Stomach (tissue), 9 donors: ENCODE results near the gene KDM5A. TPM values are rescaled to one million over a fixed set of nuclear protein-coding genes. Genes with fewer than 3 reads are reported as not detected.

Experiments
- DNase-seq, 2 donors: peaks; one replicate each; pipeline versions ENCODE4 v3.0.0 to v3.0.0-alpha.2; 2013 to 2019
- H3K27ac ChIP-seq, 5 donors: fragments of 200-600 bp in 4 of 5; sonication (generic) in 4 of 5; one replicate each; pipeline ENCODE4 v1.5.1; 2013 to 2019; ENCODE audit warnings: mild to moderate bottlenecking in 1 of 5, moderate library complexity in 1 of 5
- H3K27me3 ChIP-seq, 3 donors: fragments of 200-600 bp; sonication (generic); one replicate each; pipeline ENCODE4 v1.5.1; 2017 to 2019; ENCODE audit warnings: mixed run types in 1 of 3
- H3K36me3 ChIP-seq, 4 donors: fragments of 200-600 bp; sonication (generic); 1 replicate in 3 of 4; 2 replicates in 1 of 4; pipeline ENCODE4 v1.5.1; 2016 to 2019
- H3K4me1 ChIP-seq, 4 donors: fragments of 200-600 bp; sonication (generic); one replicate each; pipeline ENCODE4 v1.5.1; 2016 to 2019
- H3K4me3 ChIP-seq, 4 donors: fragments of 200-600 bp; sonication (generic) in 3 of 4; one replicate each; pipeline ENCODE4 v1.5.1; 2016 to 2019; ENCODE audit warnings: mild to moderate bottlenecking in 1 of 4
- H3K9me3 ChIP-seq, 4 donors: fragments of 200-600 bp; sonication (generic); one replicate each; pipeline ENCODE4 v1.5.1; 2016 to 2019
- CTCF ChIP-seq, 7 experiments: fragments of 450-650 bp in 4 of 7; fragments of 200-600 bp in 3 of 7; sonication (generic) in 3 of 7; IDR thresholded peaks; one replicate each; pipeline ENCODE4 v1.5.1; 2016 to 2019; ENCODE audit warnings: antibody characterized with exemption in 7 of 7, control low read depth in 2 of 7, mild to moderate bottlenecking in 1 of 7
- EP300 ChIP-seq: sonication (generic); formaldehyde crosslinking; IDR thresholded peaks from one replicate; pipeline ENCODE4 v1.6.1; 2017; ENCODE audit warnings: antibody characterized with exemption
- POLR2A ChIP-seq, 4 donors: fragments of 450-650 bp; IDR thresholded peaks; one replicate each; pipeline ENCODE4 v1.6.1; 2016; ENCODE audit warnings: antibody characterized with exemption in 4 of 4, control low read depth in 2 of 4, mild to moderate bottlenecking in 1 of 4, moderate library complexity in 1 of 4
- POLR2AphosphoS5 ChIP-seq, 3 donors: sonication (generic); formaldehyde crosslinking; IDR thresholded peaks; one replicate each; pipeline ENCODE4 v1.6.1; 2016; ENCODE audit warnings: antibody characterized with exemption in 3 of 3
- WGBS, 5 donors: extraction: QIAGEN DNeasy Blood & Tissue Kit in 3 of 5; methylation state at CpG; one replicate each; pipeline versions ENCODE4 v1.1.5 to v1.1.7; 2013 to 2018; 5-methylcytosine and 5-hydroxymethylcytosine counted together
- intact Hi-C: fragments of 100-400 bp; cut with DNase I; formaldehyde crosslinking; loops from one replicate; pipeline ENCODE4 v1.15.1; 2023; ENCODE audit warnings: low total_unique reads
- polyA plus RNA-seq, 3 donors: library from polyadenylated mRNA; stranded (reverse); fragments of 200-250 nt; gene quantifications; one replicate each; pipeline ENCODE4 v1.2.3, GENCODE V29; 2013
- total RNA-seq, 5 donors: library from RNA; depleted of rRNA; stranded (reverse); fragments of >200 nt; gene quantifications; one replicate each; pipeline versions ENCODE4 v1.1.0 to v1.2.3, GENCODE V29; 2014 to 2016
- donor health status: healthy with polysubstance abuse.
- donor health status: Bipolar disorder and iron deficiency.
- donor health status: healthy.

KDM5A gene
- total and polyA plus RNA-seq, 8 donors, result 3.2 to 178 (median 67.5) TPM

GRCh38 chr12:414859-415258 is 25.7 kb upstream of the KDM5A start:
- Histone ChIP-seq H3K27ac (no peak overlapping the region), H3K4me3 (no peak overlapping the region), H3K4me1 (no peaks in the 10 kb centered on the region), H3K9me3 (no peaks in the 10 kb centered on the region), H3K36me3 (peaks cover 42 to 82% (median 74%) of the 10 kb centered on the region in 4 donors), H3K27me3 (no peaks in the 10 kb centered on the region)
- intact Hi-C loops, result no loop called here
- WGBS, 5 donors, result 82 to 95% (median 91%) methylated on average over 2 of the region's 2 CpGs
- DNase-seq, result no peak
- TF ChIP-seq POLR2A (IDR thresholded peaks at IDR 0.05) (no peak), CTCF (IDR thresholded peaks at IDR 0.05) (no peak), POLR2AphosphoS5 (IDR thresholded peaks at IDR 0.05) (no peak), EP300 (no peak)

- Histone ChIP-seq H3K9me3 (no peaks in the 10 kb centered on the region), H3K4me3 (peak overlapping the region; percentile 65 to 75 (median 70)), H3K4me1 (peaks cover 8 to 21% (median 10%) of the 10 kb centered on the region in 4 donors), H3K27me3 (no peaks in the 10 kb centered on the region), H3K27ac (peak overlapping the region; percentile 31 to 82 (median 72)), H3K36me3 (peaks cover 0 to 7% (median 2%) of the 10 kb centered on the region in 4 donors)
- peak in 1 of 2 donors; percentile 52 for DNase-seq
- intact Hi-C loops, result no loop called here
- 0 to 1% (median 1%) methylated on average over 8 of the region's 8 CpGs for WGBS, 5 donors
- TF ChIP-seq CTCF (IDR thresholded peaks at IDR 0.05) (no peak), POLR2AphosphoS5 (IDR thresholded peaks at IDR 0.05) (no peak), EP300 (no peak), POLR2A (IDR thresholded peaks at IDR 0.05) (no peak)
These were observed 12.9 kb upstream of the KDM5A start for GRCh38 chr12:402029-402389.

- DNase-seq, result peak; percentile 92 to 98
- peak within 1 kb of the TSS; percentile 65 to 75 (median 70) for H3K4me3 ChIP-seq
- H3K36me3 ChIP-seq, result peaks cover 0 to 4% (median 1%) of the 10 kb centered on the region in 4 donors
- intact Hi-C loops, result no loop called here
- H3K9me3 ChIP-seq, result no peaks in the 10 kb centered on the region
- TF ChIP-seq POLR2AphosphoS5 (IDR thresholded peaks at IDR 0.05), result peak; percentile 17 to 79 (median 58)
- peak in 1 of 7 experiments; percentile 31 for TF ChIP-seq CTCF (IDR thresholded peaks at IDR 0.05)
- no peak for TF ChIP-seq POLR2A (IDR thresholded peaks at IDR 0.05)
- TF ChIP-seq EP300, result no peak
- no peaks in the 10 kb centered on the region for H3K27me3 ChIP-seq
- WGBS, 5 donors, result 0 to 1% (median 1%) methylated on average over 41 to 45 of the region's 45 CpGs
- H3K4me1 ChIP-seq, result peaks cover 8 to 21% (median 10%) of the 10 kb centered on the region in 4 donors
- peak within 1 kb of the TSS; percentile 31 to 82 (median 72) for H3K27ac ChIP-seq
These were observed 12.3 kb upstream of the KDM5A start, which contains the start of gene CCDC77 for GRCh38 chr12:401235-402028. CCDC77 (plus strand) TSS chr12:401644; CDS start chr12:409384, 7,740 bp downstream.

GRCh38 chr12:400828-401227 is 11.7 kb upstream of the KDM5A start:
- Histone ChIP-seq H3K9me3 (no peaks in the 10 kb centered on the region), H3K27me3 (no peaks in the 10 kb centered on the region), H3K4me3 (peak overlapping the region; percentile 65 to 75 (median 70)), H3K36me3 (peaks cover 0 to under 1% (median 0%) of the 10 kb centered on the region in 4 donors), H3K27ac (peak overlapping the region in 3 of 5 donors; percentile 64 to 82 (median 74)), H3K4me1 (peaks cover 8 to 21% (median 10%) of the 10 kb centered on the region in 4 donors)
- DNase-seq, result no peak
- 53 to 63% (median 56%) methylated on average over 8 of the region's 8 CpGs for WGBS, 5 donors
- intact Hi-C loops, result no loop called here
- no peak for TF ChIP-seq CTCF (IDR thresholded peaks at IDR 0.05)
